PFSK-1 (cell line): ENCODE results near the gene FER1L5.

Experiments used
- FOXP2 ChIP-seq: optimal IDR thresholded peaks from 2 replicates; pipeline ENCODE3; 2011; ENCODE audit warnings: borderline replicate concordance, control low read depth, inconsistent platforms; ENCODE audit not compliant: insufficient read depth; ENCODE audit errors: extremely low read length, extremely low read depth
- POLR2AphosphoS5 ChIP-seq: IDR thresholded peaks from 2 replicates; pipeline ENCODE4 v1.6.1; 2012; ENCODE audit warnings: low read depth, mild to moderate bottlenecking, control low read depth, low read length, moderate library complexity
- REST ChIP-seq, 2 experiments: IDR thresholded peaks; 2 replicates each; pipeline versions ENCODE4 v1.6.1 to v1.8.0; 2011 to 2012; ENCODE audit warnings: low read depth in 2 of 2, low read length in 2 of 2, control low read depth in 1 of 2, inconsistent platforms in 1 of 2, mild to moderate bottlenecking in 1 of 2, moderate library complexity in 1 of 2; ENCODE audit not compliant: insufficient read depth in 1 of 2
- SIN3A ChIP-seq: IDR thresholded peaks from 2 replicates; pipeline ENCODE4 v1.6.1; 2012; ENCODE audit warnings: mild to moderate bottlenecking, low read length, moderate library complexity, borderline replicate concordance; ENCODE audit not compliant: insufficient read depth
- TAF1 ChIP-seq: IDR thresholded peaks from 2 replicates; pipeline ENCODE4 v1.6.1; 2012; ENCODE audit warnings: low read length, control low read depth, borderline replicate concordance; ENCODE audit not compliant: insufficient read depth

The FER1L5 gene

GRCh38 chr2:96665083-96665569 lies 22.6 kb downstream of the FER1L5 start:
- TF ChIP-seq POLR2AphosphoS5, result no peak

GRCh38 chr2:96668771-96669170 lies 26.2 kb downstream of the FER1L5 start:
- TF ChIP-seq POLR2AphosphoS5, result no peak
- TF ChIP-seq SIN3A, result no peak
- TF ChIP-seq REST (IDR thresholded peaks at IDR 0.05; ENCODE audit: insufficient read depth in 1 of 2, low read depth in 2 of 2, low read length in 2 of 2), result no peak

- TF ChIP-seq REST (IDR thresholded peaks at IDR 0.05; ENCODE audit: insufficient read depth in 1 of 2, low read depth in 2 of 2, low read length in 2 of 2) (no peak), POLR2AphosphoS5 (no peak)
These were observed 27.1 kb downstream of the FER1L5 start for GRCh38 chr2:96669539-96670215.

- TF ChIP-seq SIN3A, result no peak
- TF ChIP-seq TAF1, result no peak
- TF ChIP-seq FOXP2, result no peak
- TF ChIP-seq REST (IDR thresholded peaks at IDR 0.05; ENCODE audit: insufficient read depth in 1 of 2, low read depth in 2 of 2, low read length in 2 of 2), result no peak
- no peak for TF ChIP-seq POLR2AphosphoS5
These were observed 37.3 kb downstream of the FER1L5 start for GRCh38 chr2:96679848-96680247.

GRCh38 chr2:96680561-96681141 lies 38.1 kb downstream of the FER1L5 start:
- no peak for TF ChIP-seq TAF1
- no peak for TF ChIP-seq SIN3A
- no peak for TF ChIP-seq POLR2AphosphoS5
- TF ChIP-seq REST (IDR thresholded peaks at IDR 0.05; ENCODE audit: insufficient read depth in 1 of 2, low read depth in 2 of 2, low read length in 2 of 2), result no peak
- TF ChIP-seq FOXP2, result no peak
